HL-60 (cell line): ENCODE results near the gene LIPE.

Source experiments
- DNase-seq, 2 experiments: peaks; one replicate each; pipeline ENCODE4 v3.0.0-alpha.2; 2010 to 2020; ENCODE audit warnings: low read depth in 1 of 2, low spot score in 1 of 2
- H3K27ac ChIP-seq: fragments of 250-450 bp; sonication (Bioruptor Pico); replicated peaks from 2 replicates; pipeline ENCODE4 v1.5.1; 2020; ENCODE audit warnings: mild to moderate bottlenecking, moderate library complexity
- H3K27me3 ChIP-seq: fragments of 250-450 bp; sonication (Bioruptor Pico); 2 replicates; pipeline ENCODE4 v1.5.1; 2021; ENCODE audit warnings: mild to moderate bottlenecking, moderate library complexity; ENCODE audit not compliant: insufficient read depth, poor library complexity, severe bottlenecking
- H3K4me3 ChIP-seq: replicated peaks from 2 replicates; pipeline ENCODE4 v1.5.1; 2011; ENCODE audit warnings: mild to moderate bottlenecking, control low read depth, low read length; ENCODE audit not compliant: insufficient read depth
- GABPA ChIP-seq: IDR thresholded peaks from 2 replicates; pipeline ENCODE4 v1.6.1; 2012; ENCODE audit warnings: low read depth
- POLR2AphosphoS5 ChIP-seq: IDR thresholded peaks from 2 replicates; pipeline ENCODE4 v1.6.1; 2012; ENCODE audit warnings: low read depth
- SPI1 ChIP-seq: IDR thresholded peaks from 2 replicates; pipeline ENCODE4 v1.6.1; 2012; ENCODE audit warnings: low read depth, mild to moderate bottlenecking, borderline replicate concordance
- TF ChIP-seq, protein P1 (sequence below): IDR thresholded peaks from one replicate; pipeline ENCODE4 v1.5.1; 2011; ENCODE audit warnings: low read length, control low read depth, inconsistent platforms; ENCODE audit not compliant: insufficient read depth
- TF ChIP-seq, protein P2 (sequence below): IDR thresholded peaks from 2 replicates; pipeline ENCODE4 v1.6.1; 2012; ENCODE audit warnings: low read depth; ENCODE audit not compliant: insufficient replicate concordance

Gene LIPE

DNA sequence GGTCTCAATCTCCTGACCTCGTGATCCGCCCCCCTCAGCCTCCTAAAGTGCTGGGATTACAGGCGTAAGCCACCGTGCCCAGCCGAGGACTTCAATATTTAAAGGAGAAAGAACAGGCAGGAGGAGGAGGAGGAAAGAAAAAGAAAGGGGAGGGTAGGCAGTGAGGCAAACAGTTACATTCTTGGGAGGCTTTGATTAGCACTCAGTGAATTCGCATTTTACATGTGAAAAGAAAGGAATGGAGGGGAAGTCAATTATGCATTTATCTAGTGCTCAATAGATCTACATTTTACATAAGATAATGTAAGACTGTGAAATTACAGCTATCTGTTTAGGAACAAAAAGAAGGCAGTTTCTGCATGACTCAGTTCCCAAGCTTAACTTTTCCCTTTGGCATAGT is 46.5 kb upstream of the LIPE start:
- TF ChIP-seq, protein P1, sequence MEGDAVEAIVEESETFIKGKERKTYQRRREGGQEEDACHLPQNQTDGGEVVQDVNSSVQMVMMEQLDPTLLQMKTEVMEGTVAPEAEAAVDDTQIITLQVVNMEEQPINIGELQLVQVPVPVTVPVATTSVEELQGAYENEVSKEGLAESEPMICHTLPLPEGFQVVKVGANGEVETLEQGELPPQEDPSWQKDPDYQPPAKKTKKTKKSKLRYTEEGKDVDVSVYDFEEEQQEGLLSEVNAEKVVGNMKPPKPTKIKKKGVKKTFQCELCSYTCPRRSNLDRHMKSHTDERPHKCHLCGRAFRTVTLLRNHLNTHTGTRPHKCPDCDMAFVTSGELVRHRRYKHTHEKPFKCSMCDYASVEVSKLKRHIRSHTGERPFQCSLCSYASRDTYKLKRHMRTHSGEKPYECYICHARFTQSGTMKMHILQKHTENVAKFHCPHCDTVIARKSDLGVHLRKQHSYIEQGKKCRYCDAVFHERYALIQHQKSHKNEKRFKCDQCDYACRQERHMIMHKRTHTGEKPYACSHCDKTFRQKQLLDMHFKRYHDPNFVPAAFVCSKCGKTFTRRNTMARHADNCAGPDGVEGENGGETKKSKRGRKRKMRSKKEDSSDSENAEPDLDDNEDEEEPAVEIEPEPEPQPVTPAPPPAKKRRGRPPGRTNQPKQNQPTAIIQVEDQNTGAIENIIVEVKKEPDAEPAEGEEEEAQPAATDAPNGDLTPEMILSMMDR, result no peak
- TF ChIP-seq SPI1, result no peak
- no peak for TF ChIP-seq GABPA
- TF ChIP-seq, protein P2, sequence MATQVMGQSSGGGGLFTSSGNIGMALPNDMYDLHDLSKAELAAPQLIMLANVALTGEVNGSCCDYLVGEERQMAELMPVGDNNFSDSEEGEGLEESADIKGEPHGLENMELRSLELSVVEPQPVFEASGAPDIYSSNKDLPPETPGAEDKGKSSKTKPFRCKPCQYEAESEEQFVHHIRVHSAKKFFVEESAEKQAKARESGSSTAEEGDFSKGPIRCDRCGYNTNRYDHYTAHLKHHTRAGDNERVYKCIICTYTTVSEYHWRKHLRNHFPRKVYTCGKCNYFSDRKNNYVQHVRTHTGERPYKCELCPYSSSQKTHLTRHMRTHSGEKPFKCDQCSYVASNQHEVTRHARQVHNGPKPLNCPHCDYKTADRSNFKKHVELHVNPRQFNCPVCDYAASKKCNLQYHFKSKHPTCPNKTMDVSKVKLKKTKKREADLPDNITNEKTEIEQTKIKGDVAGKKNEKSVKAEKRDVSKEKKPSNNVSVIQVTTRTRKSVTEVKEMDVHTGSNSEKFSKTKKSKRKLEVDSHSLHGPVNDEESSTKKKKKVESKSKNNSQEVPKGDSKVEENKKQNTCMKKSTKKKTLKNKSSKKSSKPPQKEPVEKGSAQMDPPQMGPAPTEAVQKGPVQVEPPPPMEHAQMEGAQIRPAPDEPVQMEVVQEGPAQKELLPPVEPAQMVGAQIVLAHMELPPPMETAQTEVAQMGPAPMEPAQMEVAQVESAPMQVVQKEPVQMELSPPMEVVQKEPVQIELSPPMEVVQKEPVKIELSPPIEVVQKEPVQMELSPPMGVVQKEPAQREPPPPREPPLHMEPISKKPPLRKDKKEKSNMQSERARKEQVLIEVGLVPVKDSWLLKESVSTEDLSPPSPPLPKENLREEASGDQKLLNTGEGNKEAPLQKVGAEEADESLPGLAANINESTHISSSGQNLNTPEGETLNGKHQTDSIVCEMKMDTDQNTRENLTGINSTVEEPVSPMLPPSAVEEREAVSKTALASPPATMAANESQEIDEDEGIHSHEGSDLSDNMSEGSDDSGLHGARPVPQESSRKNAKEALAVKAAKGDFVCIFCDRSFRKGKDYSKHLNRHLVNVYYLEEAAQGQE, result no peak
- no peak for TF ChIP-seq POLR2AphosphoS5
- H3K27ac ChIP-seq, result no peak overlapping the region
- no peak for DNase-seq
- H3K4me3 ChIP-seq, result no peak overlapping the region
- peaks cover 3% of the 10 kb centered on the region for H3K27me3 ChIP-seq

DNA sequence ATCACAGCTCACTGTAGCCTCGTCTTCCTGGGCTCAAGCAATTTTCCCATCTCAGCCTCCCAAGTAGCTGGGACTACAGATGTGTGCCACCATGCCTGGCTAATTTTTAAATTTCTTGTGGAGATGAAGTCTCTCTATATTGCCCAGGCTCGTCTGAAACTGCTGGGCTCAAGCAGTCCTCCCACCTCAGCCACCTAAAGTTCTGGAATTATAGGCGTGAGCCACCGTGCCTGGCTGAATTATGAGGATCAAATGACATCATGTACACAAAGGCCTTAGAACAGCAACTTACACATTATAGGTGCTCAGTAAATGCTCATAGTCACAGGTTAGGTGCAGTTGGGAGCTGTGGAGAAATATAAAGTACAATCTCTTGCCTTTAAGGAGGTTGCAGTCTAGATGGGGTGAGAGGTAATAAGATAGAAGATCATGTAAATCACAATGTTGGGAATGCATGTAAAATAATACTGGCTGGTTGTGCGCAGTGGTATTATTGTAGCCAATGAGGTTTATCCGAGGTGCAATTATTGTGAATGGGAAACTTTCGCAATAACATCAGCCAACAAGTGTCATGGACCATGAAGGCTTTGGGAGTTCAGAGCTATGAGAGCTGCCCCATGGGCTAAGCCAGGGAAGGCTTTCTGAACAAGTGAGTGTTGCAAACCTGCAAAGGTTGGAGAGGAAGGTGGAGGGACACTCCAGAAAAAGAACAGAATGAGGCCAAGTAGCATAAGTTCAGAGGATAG is 45.4 kb upstream of the LIPE start:
- Histone ChIP-seq H3K27me3 (peaks cover 3% of the 10 kb centered on the region), H3K4me3 (no peak overlapping the region), H3K27ac (no peak overlapping the region)
- TF ChIP-seq, protein P2, result no peak
- TF ChIP-seq, protein P1, result no peak
- TF ChIP-seq GABPA (no peak), SPI1 (no peak), POLR2AphosphoS5 (no peak)
- no peak for DNase-seq

DNA sequence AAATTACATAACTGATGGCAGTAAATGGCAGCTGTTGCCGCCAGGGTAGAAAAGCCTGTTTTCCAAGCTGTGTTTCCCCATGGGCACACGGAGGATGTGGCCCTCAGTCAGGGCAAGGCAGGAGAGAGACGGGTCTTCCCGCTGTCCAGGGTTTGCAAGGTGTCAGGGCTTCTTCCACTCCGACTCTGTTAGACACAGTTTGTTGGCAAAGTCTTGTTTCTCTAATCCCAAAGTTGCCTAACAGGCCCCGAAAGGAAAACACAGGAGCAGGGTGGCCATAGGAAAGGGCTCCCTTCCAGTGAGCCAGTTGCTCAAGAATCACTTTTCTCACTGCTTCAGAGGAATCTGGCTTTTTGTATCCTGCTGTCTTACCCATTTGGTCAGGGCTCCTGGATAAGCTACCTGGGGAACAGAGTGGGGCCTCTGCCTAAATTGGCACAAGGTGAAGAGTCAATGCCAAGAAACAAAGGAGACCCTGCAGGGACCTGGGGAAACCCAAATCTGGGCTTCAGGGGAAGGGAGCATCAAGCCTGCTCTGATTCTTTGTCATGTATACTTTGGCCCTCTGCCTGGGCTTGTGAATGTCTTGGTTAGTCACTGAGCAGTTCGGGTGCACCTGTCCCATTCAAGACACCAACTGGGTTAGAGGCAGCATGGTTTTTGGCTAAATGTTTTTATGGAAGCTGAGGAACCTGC is 44.5 kb upstream of the LIPE start:
- H3K4me3 ChIP-seq, result no peak overlapping the region
- H3K27ac ChIP-seq, result no peak overlapping the region
- no peak for DNase-seq
- H3K27me3 ChIP-seq, result peaks cover 3% of the 10 kb centered on the region
- TF ChIP-seq POLR2AphosphoS5 (no peak), GABPA (no peak), SPI1 (no peak)
- TF ChIP-seq, protein P2, result no peak
- TF ChIP-seq, protein P1, result no peak
